Coronary artery (tissue), 2 donors: ENCODE data around the gene TARBP1.
"Not testable (repeated sequence)": the region's sequence is repeated elsewhere in the genome, so short reads cannot be mapped to it uniquely, and the experiment has no call there.

Experiments used
- DNase-seq: peaks from one replicate; pipeline ENCODE4 v3.0.0-alpha.2; 2017; ENCODE audit warnings: low spot score
- H3K27ac ChIP-seq, 2 donors: fragments of 200-600 bp; sonication (generic); one replicate each; pipeline ENCODE4 v1.5.1; 2016 to 2019
- H3K4me3 ChIP-seq: fragments of 200-600 bp; sonication (generic); 2 replicates; pipeline ENCODE4 v1.5.1; 2016; ENCODE audit warnings: mild to moderate bottlenecking, moderate library complexity
- CTCF ChIP-seq: fragments of 200-600 bp; sonication (generic); IDR thresholded peaks from one replicate; pipeline ENCODE4 v1.5.1; 2019; ENCODE audit warnings: antibody characterized with exemption

Gene TARBP1

DNA sequence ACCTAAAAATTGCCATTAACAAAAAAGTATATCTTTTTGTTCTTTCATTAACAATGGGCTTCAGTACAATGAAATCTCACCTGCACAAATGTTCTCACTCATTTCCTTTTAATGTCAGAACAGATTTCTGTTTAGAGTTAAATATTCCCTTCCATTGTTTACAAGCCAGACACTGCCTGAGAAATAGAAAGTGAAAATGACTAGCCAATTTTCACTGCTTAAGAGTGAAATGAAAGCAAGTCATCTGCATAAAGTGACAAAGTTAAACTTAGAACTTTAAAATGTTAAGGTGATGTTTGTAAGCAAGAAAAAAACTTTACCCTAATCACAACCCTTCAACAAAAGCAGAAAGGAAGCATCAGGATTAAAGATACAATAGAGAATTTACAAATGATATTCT lies 78.2 kb downstream of the TARBP1 start:
- no peak overlapping the region for H3K27ac ChIP-seq
- no peak for DNase-seq
- H3K4me3 ChIP-seq = no peak overlapping the region
- no peak for TF ChIP-seq CTCF

GRCh38 chr1:234399515-234399914 lies 79.5 kb downstream of the TARBP1 start:
- not testable (repeated sequence) for DNase-seq, H3K4me3 ChIP-seq, H3K27ac ChIP-seq

GRCh38 chr1:234398849-234399381 lies 80.1 kb downstream of the TARBP1 start:
- no peak overlapping the region for H3K27ac ChIP-seq

DNA sequence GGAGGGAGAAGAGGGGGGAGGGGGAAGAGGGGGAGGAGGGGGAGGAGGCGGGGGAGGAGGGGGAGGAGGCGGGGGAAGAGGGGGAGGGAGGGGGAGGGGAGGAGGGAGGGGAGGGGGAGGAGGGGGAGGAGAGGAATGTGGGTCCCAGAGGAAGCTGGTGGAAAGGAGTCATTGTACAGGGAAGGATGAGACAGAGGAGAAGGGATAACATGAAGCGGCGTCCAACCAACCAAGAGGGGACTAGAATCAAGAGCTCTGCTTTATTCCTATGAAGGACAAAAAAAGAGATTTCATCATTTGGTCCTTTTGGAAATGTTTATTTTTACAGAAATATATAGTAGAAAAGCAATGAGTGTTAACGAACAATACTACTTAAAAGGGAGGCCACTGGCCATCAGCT lies 81.2 kb downstream of the TARBP1 start:
- no peak overlapping the region for H3K4me3 ChIP-seq
- H3K27ac ChIP-seq = no peak overlapping the region
- no peak for TF ChIP-seq CTCF
- DNase-seq = no peak

More at GRCh38 chr1:234398849-234399381, 80.1 kb downstream of the TARBP1 start:
- TF ChIP-seq CTCF = no peak
- no peak overlapping the region for H3K4me3 ChIP-seq
- DNase-seq = no peak

GRCh38 chr1:234396871-234397270 lies 82.1 kb downstream of the TARBP1 start:
- H3K27ac ChIP-seq = no peak overlapping the region
- TF ChIP-seq CTCF = no peak
- DNase-seq = no peak
- H3K4me3 ChIP-seq = no peak overlapping the region

- no peak for DNase-seq
- Histone ChIP-seq H3K4me3 (no peak overlapping the region), H3K27ac (no peak overlapping the region)
- no peak for TF ChIP-seq CTCF
These were observed 82.9 kb downstream of the TARBP1 start for GRCh38 chr1:234396092-234396491.

DNA sequence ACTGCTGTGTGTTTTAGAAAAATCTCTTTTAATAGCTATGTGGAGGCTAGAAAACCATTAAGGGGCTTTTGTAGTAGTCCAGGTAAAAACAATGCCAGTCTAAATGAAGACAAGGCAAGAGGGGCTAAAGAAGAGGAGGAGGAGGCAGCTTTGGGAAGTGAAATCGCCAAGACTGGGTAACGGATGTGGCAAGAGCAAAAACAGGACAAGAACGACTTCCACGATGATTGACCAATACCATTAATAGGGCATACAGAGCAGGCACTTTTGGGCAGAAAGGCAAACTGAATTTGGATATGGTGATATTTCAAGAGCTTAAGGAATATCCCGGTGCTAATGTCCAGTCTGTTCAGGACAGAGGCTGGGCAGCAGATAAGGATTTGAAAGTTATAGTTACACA lies 83.7 kb downstream of the TARBP1 start:
- TF ChIP-seq CTCF = no peak
- Histone ChIP-seq H3K27ac (no peak overlapping the region), H3K4me3 (no peak overlapping the region)
- no peak for DNase-seq

- Histone ChIP-seq H3K27ac (no peak overlapping the region), H3K4me3 (no peak overlapping the region)
- DNase-seq = no peak
- TF ChIP-seq CTCF = no peak
These were observed 85.8 kb downstream of the TARBP1 start for GRCh38 chr1:234393190-234393589.
